Vagina (tissue), 2 donors: ENCODE measurements around the gene PDXK.

ENCODE experiments used
- POLR2A ChIP-seq, 2 donors: fragments of 450-650 bp; IDR thresholded peaks; one replicate each; pipeline ENCODE4 v1.6.1; 2017; ENCODE audit warnings: antibody characterized with exemption in 2 of 2, mild to moderate bottlenecking in 2 of 2, moderate library complexity in 2 of 2
- POLR2AphosphoS5 ChIP-seq, 2 donors: sonication (generic); formaldehyde crosslinking; IDR thresholded peaks; one replicate each; pipeline ENCODE4 v1.9.0; 2017; ENCODE audit warnings: antibody characterized with exemption in 2 of 2, mild to moderate bottlenecking in 2 of 2, low read depth in 1 of 2; ENCODE audit not compliant: insufficient read depth in 1 of 2
- TF ChIP-seq, protein P1 (sequence below), 3 experiments: fragments of 450-650 bp in 2 of 3; fragments of 200-600 bp in 1 of 3; sonication (generic) in 1 of 3; IDR thresholded peaks; one replicate each; pipeline ENCODE4 v1.5.1; 2017 to 2019; ENCODE audit warnings: antibody characterized with exemption in 3 of 3, mild to moderate bottlenecking in 2 of 3, moderate library complexity in 2 of 3

DNA sequence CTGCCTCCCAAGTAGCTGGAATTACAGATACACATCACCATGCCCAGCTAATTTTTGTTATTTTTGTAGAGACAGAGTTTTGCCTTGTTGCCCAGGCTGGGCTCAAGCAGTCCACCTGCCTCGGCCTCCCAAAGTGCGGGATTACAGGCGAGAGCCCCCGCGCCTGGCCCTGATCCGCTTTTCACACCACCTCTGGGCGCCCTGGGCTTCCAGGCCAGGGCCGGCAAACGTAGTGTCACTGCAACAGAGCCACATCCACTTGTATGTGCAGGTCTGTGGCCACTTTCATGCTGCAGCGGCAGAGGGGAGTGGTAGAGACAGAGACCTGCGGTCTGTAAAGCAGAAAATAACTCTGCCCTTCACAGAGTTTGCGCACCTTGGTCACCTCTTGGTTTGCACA, 30.0 kb upstream of the PDXK start:
- TF ChIP-seq POLR2A (IDR thresholded peaks at IDR 0.05), result no peak
- no peak for TF ChIP-seq POLR2AphosphoS5 (IDR thresholded peaks at IDR 0.05; ENCODE audit: insufficient read depth in 1 of 2, low read depth in 1 of 2)
- TF ChIP-seq, protein P1, sequence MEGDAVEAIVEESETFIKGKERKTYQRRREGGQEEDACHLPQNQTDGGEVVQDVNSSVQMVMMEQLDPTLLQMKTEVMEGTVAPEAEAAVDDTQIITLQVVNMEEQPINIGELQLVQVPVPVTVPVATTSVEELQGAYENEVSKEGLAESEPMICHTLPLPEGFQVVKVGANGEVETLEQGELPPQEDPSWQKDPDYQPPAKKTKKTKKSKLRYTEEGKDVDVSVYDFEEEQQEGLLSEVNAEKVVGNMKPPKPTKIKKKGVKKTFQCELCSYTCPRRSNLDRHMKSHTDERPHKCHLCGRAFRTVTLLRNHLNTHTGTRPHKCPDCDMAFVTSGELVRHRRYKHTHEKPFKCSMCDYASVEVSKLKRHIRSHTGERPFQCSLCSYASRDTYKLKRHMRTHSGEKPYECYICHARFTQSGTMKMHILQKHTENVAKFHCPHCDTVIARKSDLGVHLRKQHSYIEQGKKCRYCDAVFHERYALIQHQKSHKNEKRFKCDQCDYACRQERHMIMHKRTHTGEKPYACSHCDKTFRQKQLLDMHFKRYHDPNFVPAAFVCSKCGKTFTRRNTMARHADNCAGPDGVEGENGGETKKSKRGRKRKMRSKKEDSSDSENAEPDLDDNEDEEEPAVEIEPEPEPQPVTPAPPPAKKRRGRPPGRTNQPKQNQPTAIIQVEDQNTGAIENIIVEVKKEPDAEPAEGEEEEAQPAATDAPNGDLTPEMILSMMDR (IDR thresholded peaks at IDR 0.05), result no peak
